Measurements from ENCODE around the gene UROC1. TPM values are rescaled to one million over a fixed set of nuclear protein-coding genes. Genes with fewer than 3 reads are reported as not detected.

The UROC1 gene
- polyA plus RNA-seq, 1 of the 3 experiments (the other 2 are of a cell fraction), result not detected

GRCh38 chr3:126494970-126495230 lies 22.7 kb downstream of the UROC1 start:
- no peak overlapping the region for H3K27ac ChIP-seq (ENCODE audit: low read depth in 2 of 2, low read length in 1 of 2)
- no peak overlapping the region for H3K9ac ChIP-seq
- H3F3A ChIP-seq (replicated peaks; ENCODE audit: insufficient read depth), result no peaks in the 10 kb centered on the region
- H3K4me3 ChIP-seq (ENCODE audit: low read depth in 2 of 2, low read length in 1 of 2), result no peak overlapping the region
- no peaks in the 10 kb centered on the region for H4K20me1 ChIP-seq (ENCODE audit: insufficient read depth)
- no peaks in the 10 kb centered on the region for H3K9me2 ChIP-seq
- H3K36me3 ChIP-seq (replicated peaks in 1 of 2; ENCODE audit: control insufficient read depth in 1 of 2, insufficient read depth in 2 of 2, low read length in 1 of 2), result no peaks in the 10 kb centered on the region
- CTCF ChIA-PET, result interaction anchor here (0.6 kb wide), 1 partner anchor 537 kb away, joined by 3 read pairs; no protein-coding TSS in a partner anchor
- TF ChIP-seq FOXM1 (IDR thresholded peaks at IDR 0.05; ENCODE audit: low read depth) (no peak), NFIC (IDR thresholded peaks at IDR 0.05; ENCODE audit: borderline replicate concordance) (no peak), CTCF (IDR thresholded peaks at IDR 0.05) (no peak), JUND (IDR thresholded peaks at IDR 0.05) (no peak), TEAD4 (IDR thresholded peaks at IDR 0.05; ENCODE audit: borderline replicate concordance, insufficient read depth) (no peak), SIN3A (IDR thresholded peaks at IDR 0.05; ENCODE audit: borderline replicate concordance, low read depth, low read length) (no peak), POLR2AphosphoS5 (IDR thresholded peaks at IDR 0.05; ENCODE audit: low read depth, low read length) (no peak), SMC3 (IDR thresholded peaks at IDR 0.05; ENCODE audit: low read depth, low read length) (no peak)
- peaks cover 6% of the 10 kb centered on the region; the same call in 1 of the 2 replicates for H3K27me3 ChIP-seq (ENCODE audit: insufficient read depth)
- no peak overlapping the region for H3K4me2 ChIP-seq
- H3K4me1 ChIP-seq (ENCODE audit: control insufficient read depth in 1 of 2, insufficient read depth in 2 of 2, low read depth in 1 of 2, low read length in 1 of 2), result no peaks in the 10 kb centered on the region; a peak in 1 of 4 replicates
- 67% methylated on average over 6 of the region's 6 CpGs for WGBS (ENCODE audit: low lambda C conversion rate)
- POLR2A ChIA-PET, result no interaction called here
- H2AFZ ChIP-seq (ENCODE audit: low read depth), result no peak overlapping the region
- H3K9me3 ChIP-seq, result no peaks in the 10 kb centered on the region
- no peak for DNase-seq
- H3K79me2 ChIP-seq (ENCODE audit: insufficient read depth), result no peaks in the 10 kb centered on the region

GRCh38 chr3:126494204-126494969 lies 23.2 kb downstream of the UROC1 start:
- no peak for TF ChIP-seq RXRA (IDR thresholded peaks at IDR 0.05; ENCODE audit: borderline replicate concordance, low read depth)
- TF ChIP-seq YY1 (IDR thresholded peaks at IDR 0.05; ENCODE audit: low read depth), result no peak
- no peak for TF ChIP-seq NFIC (IDR thresholded peaks at IDR 0.05; ENCODE audit: borderline replicate concordance)
- TF ChIP-seq JUND (IDR thresholded peaks at IDR 0.05), result no peak
- TF ChIP-seq NRF1 (IDR thresholded peaks at IDR 0.05; ENCODE audit: low read depth, low read length), result no peak
- TF ChIP-seq EZH2phosphoT487 (IDR thresholded peaks at IDR 0.05; ENCODE audit: borderline replicate concordance, low read depth), result no peak
- TF ChIP-seq USF2 (IDR thresholded peaks at IDR 0.05; ENCODE audit: borderline replicate concordance, low read depth, low read length), result no peak
- no peak for TF ChIP-seq TEAD4 (IDR thresholded peaks at IDR 0.05; ENCODE audit: borderline replicate concordance, insufficient read depth)
- no peak for TF ChIP-seq RCOR1 (IDR thresholded peaks at IDR 0.05; ENCODE audit: low read length)
- no peak for TF ChIP-seq RFX5 (IDR thresholded peaks at IDR 0.05; ENCODE audit: low read length)
- Histone ChIP-seq H4K20me1 (ENCODE audit: insufficient read depth) (no peaks in the 10 kb centered on the region), H3K27me3 (ENCODE audit: insufficient read depth) (peaks cover 7% of the 10 kb centered on the region), H3F3A (replicated peaks; ENCODE audit: insufficient read depth) (no peaks in the 10 kb centered on the region), H2AFZ (ENCODE audit: low read depth) (no peak overlapping the region), H3K27ac (ENCODE audit: low read depth in 2 of 2, low read length in 1 of 2) (no peak overlapping the region), H3K4me1 (ENCODE audit: control insufficient read depth in 1 of 2, insufficient read depth in 2 of 2, low read depth in 1 of 2, low read length in 1 of 2) (no peaks in the 10 kb centered on the region; a peak in 1 of 4 replicates), H3K9ac (no peak overlapping the region), H3K79me2 (ENCODE audit: insufficient read depth) (no peaks in the 10 kb centered on the region), H3K9me3 (no peaks in the 10 kb centered on the region), H3K4me2 (no peak overlapping the region), H3K9me2 (no peaks in the 10 kb centered on the region), H3K4me3 (ENCODE audit: low read depth in 2 of 2, low read length in 1 of 2) (no peak overlapping the region), H3K36me3 (replicated peaks in 1 of 2; ENCODE audit: control insufficient read depth in 1 of 2, insufficient read depth in 2 of 2, low read length in 1 of 2) (no peaks in the 10 kb centered on the region)
- DNase-seq, result no peak
- ChIA-PET POLR2A (no interaction called here), CTCF (no interaction called here)
- WGBS (ENCODE audit: low lambda C conversion rate), result 48% methylated on average over 7 of the region's 12 CpGs
